GM18909 (cell line): ENCODE measurements around the gene RBM18.

ENCODE experiments used
- ATAC-seq: cut with Tn5 transposase; IDR thresholded peaks from one replicate; pipeline ENCODE4 v1.9.1; 2021; ENCODE audit warnings: mild to moderate bottlenecking; ENCODE audit not compliant: unreplicated experiment, poor library complexity

The RBM18 gene

DNA sequence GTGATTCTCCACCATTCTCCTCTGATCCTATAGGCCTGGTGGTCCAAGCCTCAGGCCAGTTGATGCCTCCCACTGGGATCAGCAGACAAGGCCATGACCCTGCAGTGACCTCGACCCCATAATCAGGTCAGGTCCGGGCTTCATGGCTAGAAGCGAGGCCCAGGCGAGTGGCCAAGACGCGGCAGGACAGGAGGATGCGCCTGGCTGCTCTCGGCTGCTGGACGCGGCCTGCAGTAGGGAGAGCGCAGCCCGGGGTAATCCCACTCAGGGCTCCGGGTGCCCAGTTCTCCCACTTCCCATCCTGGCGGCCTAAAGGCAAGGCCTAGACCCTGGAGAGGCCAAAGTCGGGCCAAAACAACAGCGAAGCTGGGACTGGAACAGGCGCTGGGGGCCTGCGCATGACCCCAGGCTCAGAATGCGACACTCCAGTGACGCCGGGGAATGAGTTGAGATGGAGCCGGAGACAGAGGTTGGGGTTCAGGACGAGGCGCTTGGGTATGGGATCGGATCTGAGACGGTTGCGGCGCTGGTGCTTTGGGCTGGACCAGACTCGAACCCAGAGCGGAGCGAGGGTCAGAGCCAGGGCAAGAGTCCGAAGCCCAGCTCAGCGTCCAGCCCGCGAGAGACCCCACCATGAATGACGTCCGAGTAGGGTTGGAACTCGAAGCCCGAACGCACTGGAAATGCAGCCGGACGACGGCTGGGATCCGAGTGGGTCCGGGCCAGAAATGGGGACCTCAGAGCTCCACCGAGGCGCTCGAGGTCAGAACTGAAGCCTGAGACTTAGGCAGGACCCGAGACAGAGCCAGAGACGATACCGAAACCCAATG is 39.1 kb downstream of the RBM18 start:
- no peak for ATAC-seq

DNA sequence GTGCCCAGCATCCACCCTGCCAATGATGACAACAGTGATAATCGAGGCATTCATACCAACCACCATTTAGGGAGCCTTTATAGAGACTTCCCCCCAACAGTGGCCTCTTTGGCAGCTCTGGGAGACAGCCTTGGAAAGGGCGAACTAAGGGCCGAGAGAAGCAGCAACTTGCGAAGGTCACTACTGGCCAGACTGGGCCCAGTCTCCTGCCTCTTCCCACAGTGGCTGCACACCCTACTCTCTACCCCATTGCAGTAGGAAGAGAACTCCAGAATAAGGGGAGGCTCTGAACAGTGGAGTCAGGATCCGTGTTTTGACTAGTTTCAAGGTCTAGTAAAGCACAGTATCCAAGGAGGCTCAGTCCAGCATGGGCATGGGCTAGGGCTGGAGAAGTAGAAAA is 41.2 kb downstream of the RBM18 start:
- ATAC-seq: no peak

DNA sequence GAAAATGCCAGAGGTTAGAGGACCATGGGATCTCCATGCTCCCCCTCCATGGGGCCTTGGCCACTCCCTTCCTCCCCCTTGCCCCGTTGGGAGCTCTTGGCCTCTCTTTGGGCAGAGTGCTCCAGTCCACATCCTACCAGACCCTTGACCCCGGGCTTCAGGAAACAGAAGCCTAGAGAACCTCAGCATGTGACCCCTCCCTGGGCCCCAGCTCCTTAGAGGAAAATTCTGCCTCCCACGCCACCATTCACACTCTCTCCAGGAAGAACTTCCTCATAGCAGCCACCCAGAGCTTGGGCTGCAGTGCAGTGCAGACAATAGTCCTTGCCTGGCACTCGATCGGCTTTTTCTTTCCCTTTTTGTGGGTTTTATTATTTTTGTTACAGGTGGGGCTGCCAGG is 41.8 kb downstream of the RBM18 start:
- no peak for ATAC-seq

DNA sequence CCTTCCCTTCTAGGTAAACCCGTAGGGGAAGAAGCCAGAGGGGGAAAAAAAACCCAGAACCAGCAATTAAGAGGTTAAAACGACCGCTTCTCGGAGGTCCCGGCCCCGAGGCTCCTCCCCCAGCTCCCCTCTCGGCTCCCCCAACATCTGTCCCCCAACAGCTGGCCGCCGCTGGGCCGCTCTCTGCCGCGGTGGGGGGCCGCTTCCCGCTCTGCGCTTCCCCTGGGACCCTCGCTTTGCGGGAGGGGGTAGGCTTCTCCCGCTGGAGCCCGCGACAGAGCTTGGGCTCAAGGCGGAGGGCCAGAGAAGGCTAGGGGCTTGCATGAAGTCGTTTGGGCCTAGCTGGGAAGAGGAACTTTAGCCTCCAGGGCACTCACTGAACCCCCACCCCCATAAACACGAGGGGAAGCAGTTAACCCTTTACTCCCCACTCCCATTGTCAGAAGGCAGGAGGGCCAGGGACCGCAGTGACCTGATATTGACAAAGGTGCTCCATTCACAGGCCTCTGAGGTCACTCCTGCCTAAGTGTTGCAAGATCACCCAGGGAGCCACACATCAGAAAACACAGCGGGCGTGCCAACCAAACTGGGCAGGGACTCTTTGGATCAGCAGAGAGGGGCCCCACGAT is 43.3 kb downstream of the RBM18 start:
- ATAC-seq: no peak

DNA sequence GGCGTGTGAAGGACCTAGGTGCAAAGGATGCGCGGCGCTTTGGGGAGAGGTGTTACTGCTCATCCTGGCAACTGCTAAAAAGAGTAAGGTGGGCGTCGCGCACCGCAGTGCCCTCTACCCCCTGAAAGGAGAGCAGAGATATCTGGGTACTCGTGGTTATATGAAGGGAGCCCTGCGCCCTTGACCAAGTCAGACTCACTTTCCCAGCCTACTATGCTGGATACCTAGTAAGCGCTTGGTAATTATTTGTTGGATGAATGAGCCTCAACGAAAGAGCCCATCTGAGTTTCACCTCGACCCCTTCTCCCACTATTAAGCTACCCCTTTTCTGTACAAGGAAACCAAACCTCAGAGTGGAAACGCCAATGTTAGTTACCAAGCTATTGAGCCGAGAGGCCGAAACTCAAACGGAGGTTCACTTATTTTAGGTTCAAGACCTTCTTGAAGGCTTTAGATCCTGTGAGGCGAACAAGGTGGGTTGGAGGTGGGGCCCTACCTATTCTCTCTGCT is 43.9 kb downstream of the RBM18 start:
- ATAC-seq: no peak

DNA sequence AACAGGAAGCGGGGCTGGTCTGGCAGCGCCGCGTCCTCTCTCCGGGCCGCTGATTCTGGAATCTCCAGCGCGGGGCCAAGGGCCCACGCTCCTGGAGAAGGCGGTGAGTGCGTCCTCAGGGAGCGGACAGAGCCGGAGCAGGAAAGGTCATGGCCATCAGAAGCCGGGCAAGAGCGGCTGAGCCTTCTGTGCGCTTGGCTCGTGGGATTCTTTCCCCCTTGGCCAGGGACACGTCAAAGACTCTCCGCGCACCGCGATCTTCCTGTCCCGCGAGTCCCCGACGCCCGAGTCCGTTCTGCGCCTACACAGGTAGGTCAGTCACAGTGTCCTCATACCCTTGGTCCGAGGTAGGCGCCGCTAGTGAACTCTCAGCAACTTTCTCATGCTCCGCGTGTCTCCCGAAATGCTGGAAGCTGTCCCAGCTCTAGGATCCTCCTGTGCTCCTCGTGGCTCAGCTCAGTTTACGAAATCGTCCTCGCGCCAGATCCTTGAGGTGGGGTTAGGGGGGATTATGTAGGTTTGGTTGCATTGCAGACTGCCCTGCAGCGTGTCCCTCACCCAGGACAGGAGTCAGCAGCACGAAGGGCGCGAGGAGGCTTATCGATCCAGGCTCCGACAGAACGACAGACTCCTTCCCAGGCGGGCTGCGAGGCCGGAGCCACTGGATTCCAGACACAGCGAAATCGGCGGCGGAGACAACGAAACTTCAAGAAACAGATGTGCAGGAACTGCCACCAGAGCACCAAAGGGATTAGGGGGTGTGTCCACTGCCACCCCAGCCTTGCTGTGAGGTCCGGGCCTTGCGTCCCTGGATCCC is 44.6 kb downstream of the RBM18 start:
- no peak for ATAC-seq

DNA sequence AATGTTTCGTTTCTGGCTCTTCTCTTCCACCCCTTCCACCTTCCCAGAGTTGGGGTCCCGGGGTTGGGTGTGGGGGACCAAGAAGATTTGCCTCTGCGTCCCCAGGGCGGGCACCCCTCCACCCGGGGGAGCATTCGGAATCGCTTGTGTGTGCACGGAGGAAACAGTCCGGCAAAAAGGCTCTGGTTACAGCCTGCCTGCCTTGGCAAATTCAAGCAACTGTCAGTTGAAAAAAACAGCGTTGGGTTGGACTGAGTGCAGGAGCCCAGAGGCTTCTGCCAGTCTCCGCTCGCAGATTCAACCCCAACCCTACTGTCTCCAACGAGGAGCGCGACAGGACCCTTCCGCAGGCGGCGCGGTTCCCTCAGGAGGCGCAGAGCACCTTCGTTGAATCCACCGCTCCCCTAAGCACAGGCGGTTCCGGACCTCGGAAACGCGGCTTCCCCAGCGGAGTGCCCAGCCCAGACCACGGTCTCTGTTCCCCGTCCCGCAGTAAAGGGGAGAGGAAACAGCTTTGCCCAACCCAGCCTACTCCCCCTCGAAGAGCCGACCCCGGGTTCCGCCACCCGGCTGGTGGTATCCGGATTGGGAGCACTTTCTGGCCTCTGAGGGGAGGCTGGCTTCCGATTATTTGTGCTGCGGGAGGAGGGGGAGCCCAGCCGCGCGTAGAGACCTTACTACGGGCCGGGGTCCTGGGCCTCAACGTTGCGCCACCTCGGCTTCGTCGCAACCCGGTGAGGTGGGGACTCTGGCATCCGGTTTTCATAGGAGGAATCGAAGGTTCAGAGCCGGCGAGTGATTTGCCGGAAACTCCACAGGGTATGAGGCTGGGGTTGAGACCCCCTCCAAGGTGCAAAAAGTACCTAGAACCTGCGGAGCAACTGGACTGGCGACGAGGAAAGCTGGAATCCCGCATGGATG is 45.4 kb downstream of the RBM18 start:
- no peak for ATAC-seq

DNA sequence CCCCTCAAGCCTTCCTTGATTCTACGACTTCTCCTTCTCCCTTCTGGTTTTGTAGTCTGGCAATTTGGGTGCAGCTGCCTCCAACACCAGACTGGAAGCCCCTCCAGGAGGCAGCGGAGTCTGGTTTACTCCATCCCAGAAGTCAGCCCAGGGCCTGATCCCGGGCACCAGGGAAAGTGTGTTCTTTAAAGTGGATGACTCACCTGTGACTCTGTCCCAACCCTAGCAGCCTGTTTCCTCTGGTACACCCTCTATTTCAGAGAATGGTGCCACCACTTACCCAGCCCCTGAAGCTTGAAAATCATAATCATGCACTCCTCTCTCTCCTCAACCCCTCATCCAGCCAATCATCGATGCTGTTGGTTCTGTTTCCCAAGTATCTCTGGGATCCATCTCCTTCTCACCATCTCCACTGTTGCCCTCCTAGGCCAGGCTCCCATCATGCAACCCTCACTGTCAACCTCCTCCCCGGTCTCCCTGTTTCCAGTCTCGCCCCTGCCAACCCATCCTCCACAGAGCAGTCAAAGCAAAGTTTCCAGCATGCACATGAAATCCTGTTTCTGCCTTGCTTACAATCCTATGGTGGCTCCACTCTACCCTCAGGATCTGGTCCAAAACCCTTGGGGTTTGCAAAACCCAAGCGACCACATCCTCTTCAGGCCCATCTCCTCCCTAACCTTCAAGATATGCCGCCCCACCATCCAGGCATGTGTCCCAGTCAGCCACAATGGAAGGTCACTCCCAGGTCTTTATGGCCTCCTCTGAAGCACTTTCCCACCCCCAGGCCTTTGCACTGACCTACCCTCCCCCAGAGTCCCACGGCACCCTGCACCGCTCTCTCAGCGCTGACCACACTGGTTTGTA is 46.3 kb downstream of the RBM18 start:
- no peak for ATAC-seq

DNA sequence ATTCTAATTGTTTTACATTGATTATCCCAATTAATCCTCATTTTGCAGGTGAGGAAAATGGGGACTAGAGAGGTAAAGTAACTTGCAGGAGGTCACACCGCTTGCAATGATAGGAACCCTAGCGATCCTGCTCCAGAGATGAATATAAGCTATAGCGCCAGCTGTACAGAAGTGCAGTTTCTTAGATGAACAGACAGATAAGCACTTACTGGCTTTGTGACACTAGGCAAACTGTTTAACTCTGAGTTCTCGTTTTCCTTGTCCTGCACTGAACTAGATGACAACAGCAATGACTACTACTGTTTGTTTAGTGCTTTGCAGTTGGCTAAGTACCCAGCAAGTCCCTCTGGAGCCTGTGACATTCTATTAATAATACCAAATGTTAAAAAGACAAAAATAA is 47.0 kb downstream of the RBM18 start:
- ATAC-seq: no peak

DNA sequence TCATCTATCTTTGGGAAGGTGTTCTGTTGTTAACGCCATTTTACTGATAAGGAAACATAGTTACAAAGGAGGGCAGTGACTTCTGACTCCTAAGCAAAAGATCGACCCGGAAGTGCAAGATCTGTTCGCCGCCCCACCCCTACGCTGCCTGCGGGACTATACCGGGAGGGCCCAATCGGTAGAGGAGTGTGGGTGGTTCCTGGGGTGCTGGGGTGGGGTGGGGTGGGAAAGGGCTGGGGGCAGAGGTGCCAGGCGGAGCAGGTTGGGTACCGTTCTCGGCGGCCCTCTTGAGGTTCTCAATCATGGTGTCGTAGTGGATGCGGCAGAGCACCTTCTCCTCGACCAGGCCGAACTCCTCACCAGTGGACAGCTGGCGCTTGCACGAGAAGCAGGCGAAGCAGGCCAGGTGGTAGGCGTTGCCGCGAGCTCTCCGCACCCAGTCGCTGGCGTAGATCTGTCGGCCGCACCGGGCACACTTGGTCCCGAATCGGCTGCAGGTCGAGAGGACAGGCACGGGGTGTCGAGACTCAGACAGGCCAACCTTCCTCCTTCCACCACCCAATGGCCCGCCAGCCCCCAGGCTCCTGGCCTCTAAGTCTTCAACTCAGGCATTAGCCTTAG is 47.7 kb downstream of the RBM18 start:
- ATAC-seq: no peak

DNA sequence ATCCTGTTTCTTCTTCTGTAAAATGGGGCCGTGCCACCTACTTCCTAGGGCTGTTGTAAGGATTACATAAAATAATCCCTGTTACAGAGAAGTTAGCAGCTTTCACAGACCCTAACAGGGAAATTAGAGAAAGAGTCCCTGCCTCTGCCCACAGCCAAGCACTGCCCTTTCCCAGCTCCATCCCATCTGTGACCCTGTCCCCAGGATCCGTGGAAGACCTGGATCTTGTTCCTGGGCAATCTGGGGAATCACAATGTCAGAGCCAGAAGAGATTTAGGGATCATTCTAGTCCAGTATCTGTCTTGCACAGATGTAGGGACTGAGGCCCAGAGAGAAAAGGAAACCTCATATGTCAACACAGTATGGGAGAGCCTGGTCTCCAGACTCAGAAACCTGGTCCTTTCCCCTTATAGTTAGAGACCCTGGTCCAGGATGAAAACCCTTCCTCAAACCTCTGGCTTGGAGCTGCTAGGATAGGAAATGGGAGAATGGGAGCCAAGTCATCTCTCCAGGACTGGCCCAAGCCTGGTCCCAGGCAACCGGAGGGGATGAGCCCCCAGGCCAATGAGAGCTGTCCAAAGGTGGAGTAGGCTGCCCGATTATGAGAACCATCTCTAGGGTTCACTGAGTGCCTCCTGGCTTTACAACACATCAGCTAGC is 48.4 kb downstream of the RBM18 start:
- no peak for ATAC-seq

DNA sequence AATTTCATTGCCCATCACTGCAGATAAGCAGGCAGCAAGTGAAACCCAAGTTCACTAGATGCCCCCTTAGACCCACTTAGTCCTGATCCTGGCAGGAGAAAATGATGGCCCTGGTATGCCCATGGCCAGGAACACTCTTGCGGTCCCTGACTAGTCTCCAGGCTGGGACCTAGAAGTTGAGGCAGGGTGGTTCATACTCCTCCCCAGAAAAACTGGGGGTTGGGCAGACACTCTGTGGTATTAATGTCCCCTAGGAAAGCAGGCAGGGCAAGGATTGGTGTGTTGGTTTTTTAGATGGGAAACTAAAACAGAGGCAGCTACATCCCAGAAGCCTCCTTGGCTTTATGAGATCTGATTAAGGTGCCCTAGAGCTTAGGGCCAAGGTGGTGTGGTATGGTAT is 49.0 kb downstream of the RBM18 start:
- ATAC-seq: no peak

DNA sequence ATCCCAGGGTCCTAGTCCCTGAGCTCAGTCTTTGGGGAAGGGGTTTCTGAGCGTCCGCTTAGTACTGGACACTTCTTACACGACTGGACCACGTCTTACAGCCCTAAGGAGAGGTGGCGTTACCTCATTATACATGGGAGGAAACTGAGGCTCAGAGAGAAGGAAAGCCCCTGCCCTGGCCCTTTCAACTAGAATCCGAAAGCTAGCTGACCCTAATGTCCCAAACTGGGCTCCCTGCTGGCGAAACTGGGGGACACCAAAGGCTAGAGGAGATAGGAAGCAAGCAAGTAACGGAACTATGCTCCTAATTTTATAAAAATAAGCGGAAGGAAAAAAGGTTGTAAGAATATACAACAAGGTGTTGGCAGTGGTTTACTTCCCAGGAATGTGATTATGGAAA is 50.1 kb downstream of the RBM18 start:
- no peak for ATAC-seq

DNA sequence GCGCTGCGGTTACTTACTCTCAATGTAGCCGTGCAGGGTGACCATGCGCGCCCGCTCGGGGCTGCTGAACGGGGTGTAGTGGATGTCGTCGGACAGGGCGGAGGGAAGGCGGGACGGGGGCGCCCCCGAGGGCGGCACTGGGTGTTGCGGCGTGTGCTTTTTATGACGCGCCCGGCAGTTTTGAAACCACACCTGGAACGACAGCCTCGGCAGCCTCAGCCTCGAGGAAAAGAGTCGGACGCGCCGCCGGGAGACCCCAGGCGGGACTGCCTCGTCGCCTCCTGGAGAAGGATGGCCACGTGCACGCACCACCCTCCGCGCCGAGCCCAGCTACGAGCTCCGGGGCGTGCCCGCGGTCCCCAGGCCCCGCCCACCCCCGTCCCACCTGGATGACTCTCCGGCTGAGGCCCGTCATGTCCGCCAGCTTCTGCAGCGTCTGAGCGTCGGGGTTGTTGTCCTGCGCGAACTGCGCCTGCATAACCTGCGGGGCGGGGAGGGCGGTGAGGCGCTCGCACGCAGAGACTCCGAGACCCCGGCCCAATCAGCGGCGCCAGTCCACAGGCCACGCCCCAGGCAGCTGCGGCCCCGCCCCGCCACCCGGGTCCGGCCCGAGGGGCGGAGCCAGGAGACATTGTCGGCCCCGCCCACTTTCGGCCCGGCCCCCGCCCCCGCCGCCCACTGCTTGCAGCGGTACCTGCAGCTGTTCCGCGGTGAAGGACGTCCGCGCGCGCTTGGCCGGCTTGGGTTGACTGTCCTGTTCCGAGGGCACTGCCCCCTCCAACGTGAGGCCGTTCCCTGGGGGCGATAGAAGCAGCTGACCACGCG is 50.8 kb downstream of the RBM18 start:
- ATAC-seq: no peak

DNA sequence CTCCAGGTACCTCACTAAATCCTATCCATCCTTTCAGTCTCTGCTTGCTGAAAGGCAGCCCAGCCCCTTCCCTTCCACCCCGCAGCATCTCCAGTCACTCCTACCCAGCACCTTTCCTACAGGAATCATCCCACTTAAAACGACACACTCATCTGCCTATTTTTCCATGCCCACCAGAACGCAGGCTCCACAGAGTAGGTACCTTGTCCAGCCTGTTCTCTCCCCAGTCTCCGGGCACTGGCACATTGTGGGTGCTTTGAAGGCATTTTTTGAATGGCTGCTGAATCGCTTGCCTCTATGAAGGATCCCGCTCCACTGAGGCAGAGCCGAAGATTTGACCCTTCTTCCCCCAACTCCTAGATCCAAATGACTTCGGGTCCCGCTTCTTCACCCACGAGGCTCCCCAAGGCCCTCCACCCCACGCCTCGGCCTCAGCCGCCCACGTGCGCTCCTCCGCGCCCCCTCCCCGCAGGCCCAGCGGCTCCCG is 51.5 kb downstream of the RBM18 start:
- ATAC-seq: no peak

DNA sequence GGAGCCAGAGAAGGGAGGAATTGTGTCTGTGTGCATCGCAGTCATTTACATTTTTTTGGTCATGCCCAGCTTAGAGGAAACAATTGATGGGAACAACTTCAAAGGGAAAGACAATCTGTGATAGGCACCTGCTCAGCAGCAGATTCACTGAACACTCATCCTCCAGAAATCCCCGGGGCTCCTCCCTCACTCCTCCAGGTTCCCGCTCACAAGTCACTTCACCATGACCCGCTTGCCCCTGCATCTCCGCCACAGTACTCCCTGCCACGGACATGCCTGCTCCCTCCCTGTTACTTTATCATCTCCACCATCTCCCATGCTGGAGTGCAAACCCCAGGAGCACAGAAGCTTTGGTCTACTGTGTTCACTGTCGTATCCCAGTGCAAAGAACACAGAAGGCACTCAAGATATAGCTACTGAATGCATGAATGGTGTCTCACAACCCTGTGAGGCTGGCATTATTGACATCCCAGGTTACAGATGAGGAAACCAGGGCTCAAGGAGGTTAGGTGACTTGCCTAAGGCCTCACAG is 52.1 kb downstream of the RBM18 start:
- ATAC-seq: no peak

DNA sequence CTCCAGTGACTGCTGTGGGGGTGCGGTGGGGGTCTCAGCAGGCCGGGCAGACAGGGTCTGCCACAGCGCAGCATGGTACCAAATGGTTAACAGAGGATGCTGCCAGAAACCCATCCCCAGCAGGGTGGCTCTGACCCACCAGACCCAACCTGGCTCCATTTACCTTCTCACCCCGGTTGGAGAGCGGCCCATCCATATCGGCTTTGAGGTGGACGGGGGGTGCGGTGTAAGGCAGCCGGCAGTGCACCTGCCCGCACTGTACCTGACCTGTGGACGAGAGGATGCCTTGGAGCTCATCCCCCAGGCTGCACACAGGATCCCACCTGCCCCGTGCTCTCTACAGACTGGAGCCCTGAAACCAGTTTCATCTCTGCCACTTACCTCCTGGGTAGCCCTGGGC is 55.2 kb downstream of the RBM18 start:
- no peak for ATAC-seq
